Liver (tissue), 3 donors: ENCODE results near the gene NEB.

ENCODE experiments used
- ATF3 ChIP-seq: IDR thresholded peaks from 2 replicates; pipeline ENCODE4 v1.6.1; 2016; ENCODE audit warnings: antibody characterized with exemption
- CTCF ChIP-seq: fragments of 150-350 bp; IDR thresholded peaks from 2 replicates; pipeline ENCODE4 v1.5.1; 2017; ENCODE audit warnings: improper control_type of control experiment, low read depth, low read length; ENCODE audit not compliant: missing input control
- EGR1 ChIP-seq, 2 donors: IDR thresholded peaks; 2 replicates each; pipeline ENCODE4 v1.6.1; 2016 to 2018; ENCODE audit warnings: antibody characterized with exemption in 2 of 2, low read depth in 2 of 2
- HNF4A ChIP-seq, 2 donors: conservative IDR thresholded peaks; 2 replicates each; pipeline ENCODE4 v1.6.1; 2016; ENCODE audit warnings: antibody characterized with exemption in 2 of 2, mild to moderate bottlenecking in 2 of 2
- HNF4G ChIP-seq: IDR thresholded peaks from 2 replicates; pipeline ENCODE4 v1.6.1; 2016; ENCODE audit warnings: antibody characterized with exemption
- NR2F2 ChIP-seq: IDR thresholded peaks from 2 replicates; pipeline ENCODE4 v1.6.1; 2016; ENCODE audit warnings: antibody characterized with exemption
- RAD21 ChIP-seq, 2 donors: IDR thresholded peaks; 2 replicates each; pipeline ENCODE4 v1.6.1; 2016; ENCODE audit warnings: antibody characterized with exemption in 2 of 2, mild to moderate bottlenecking in 2 of 2
- REST ChIP-seq: IDR thresholded peaks from 2 replicates; pipeline ENCODE4 v1.6.1; 2016; ENCODE audit warnings: antibody characterized with exemption, mild to moderate bottlenecking
- RXRA ChIP-seq, 2 donors: IDR thresholded peaks; 2 replicates each; pipeline ENCODE4 v1.6.1; 2017 to 2018; ENCODE audit warnings: antibody characterized with exemption in 2 of 2, mild to moderate bottlenecking in 1 of 2
- TAF1 ChIP-seq: conservative IDR thresholded peaks from 2 replicates; pipeline ENCODE4 v1.6.1; 2016; ENCODE audit warnings: antibody characterized with exemption, mild to moderate bottlenecking
- YY1 ChIP-seq: IDR thresholded peaks from 2 replicates; pipeline ENCODE4 v1.6.1; 2016; ENCODE audit warnings: antibody characterized with exemption, mild to moderate bottlenecking
- TF ChIP-seq, protein P1 (sequence below): IDR thresholded peaks from 2 replicates; pipeline ENCODE4 v1.6.1; 2016; ENCODE audit warnings: antibody characterized with exemption
- TF ChIP-seq, protein P2 (sequence below): IDR thresholded peaks from 2 replicates; pipeline ENCODE4 v1.6.1; 2016; ENCODE audit warnings: antibody characterized with exemption
- donor health status: healthy.
- donor health status: healthy.

DNA sequence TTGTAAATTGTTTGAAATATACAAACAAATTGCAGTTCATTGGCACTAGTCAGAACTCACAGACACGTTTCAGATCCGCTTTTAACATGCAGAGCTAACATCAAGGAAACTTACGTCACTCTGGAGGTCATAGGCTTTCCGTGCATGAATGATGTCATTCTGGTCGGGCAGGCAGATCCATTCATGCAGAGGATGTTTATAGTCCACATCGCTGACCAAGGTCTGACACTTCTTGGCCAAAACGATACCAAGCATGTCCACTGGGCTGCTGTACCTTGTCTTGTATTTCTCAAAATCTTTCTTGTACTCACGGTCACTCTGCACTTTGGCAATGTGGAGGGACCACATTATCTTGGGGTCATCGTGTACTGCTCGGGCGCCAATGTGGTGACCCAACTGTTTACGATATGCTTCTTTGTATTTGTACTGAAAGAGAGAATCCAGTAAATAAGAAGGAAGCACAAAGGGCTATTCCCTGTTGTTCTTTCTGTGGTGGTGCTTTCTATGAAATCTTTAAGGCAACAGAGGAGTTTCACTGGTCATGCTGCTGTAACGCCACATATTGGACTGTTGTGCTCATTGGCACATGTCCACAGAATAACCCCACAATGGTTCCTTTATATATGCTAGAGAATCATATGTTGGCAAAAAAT, 114.8 kb downstream of the NEB start:
- no peak for TF ChIP-seq TAF1
- TF ChIP-seq CTCF = no peak
- TF ChIP-seq, protein P1, sequence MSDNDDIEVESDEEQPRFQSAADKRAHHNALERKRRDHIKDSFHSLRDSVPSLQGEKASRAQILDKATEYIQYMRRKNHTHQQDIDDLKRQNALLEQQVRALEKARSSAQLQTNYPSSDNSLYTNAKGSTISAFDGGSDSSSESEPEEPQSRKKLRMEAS = no peak
- no peak for TF ChIP-seq REST
- TF ChIP-seq RXRA (IDR thresholded peaks at IDR 0.05) = no peak
- TF ChIP-seq ATF3 = no peak
- TF ChIP-seq HNF4A (conservative IDR thresholded peaks at IDR 0.05) = peak in 1 of 2 donors; percentile 37
- no peak for TF ChIP-seq RAD21 (IDR thresholded peaks at IDR 0.05)
- TF ChIP-seq, protein P2, sequence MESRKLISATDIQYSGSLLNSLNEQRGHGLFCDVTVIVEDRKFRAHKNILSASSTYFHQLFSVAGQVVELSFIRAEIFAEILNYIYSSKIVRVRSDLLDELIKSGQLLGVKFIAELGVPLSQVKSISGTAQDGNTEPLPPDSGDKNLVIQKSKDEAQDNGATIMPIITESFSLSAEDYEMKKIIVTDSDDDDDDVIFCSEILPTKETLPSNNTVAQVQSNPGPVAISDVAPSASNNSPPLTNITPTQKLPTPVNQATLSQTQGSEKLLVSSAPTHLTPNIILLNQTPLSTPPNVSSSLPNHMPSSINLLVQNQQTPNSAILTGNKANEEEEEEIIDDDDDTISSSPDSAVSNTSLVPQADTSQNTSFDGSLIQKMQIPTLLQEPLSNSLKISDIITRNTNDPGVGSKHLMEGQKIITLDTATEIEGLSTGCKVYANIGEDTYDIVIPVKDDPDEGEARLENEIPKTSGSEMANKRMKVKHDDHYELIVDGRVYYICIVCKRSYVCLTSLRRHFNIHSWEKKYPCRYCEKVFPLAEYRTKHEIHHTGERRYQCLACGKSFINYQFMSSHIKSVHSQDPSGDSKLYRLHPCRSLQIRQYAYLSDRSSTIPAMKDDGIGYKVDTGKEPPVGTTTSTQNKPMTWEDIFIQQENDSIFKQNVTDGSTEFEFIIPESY = no peak
- TF ChIP-seq HNF4G = no peak
- no peak for TF ChIP-seq YY1
- no peak for TF ChIP-seq EGR1 (IDR thresholded peaks at IDR 0.05; ENCODE audit: low read depth in 2 of 2)
- no peak for TF ChIP-seq NR2F2
